DMS 273 treated with DMSO at 0.1 percent for 48 hours (cell line): ENCODE results near the gene PC.
"Not testable (repeated sequence)": the region's sequence is repeated elsewhere in the genome, so short reads cannot be mapped to it uniquely, and the experiment has no call there.

Source experiments
- DNase-seq: peaks from one replicate; lab custom pipeline; 2025; lab: John Stamatoyannopoulos, UW

The PC gene

DNA sequence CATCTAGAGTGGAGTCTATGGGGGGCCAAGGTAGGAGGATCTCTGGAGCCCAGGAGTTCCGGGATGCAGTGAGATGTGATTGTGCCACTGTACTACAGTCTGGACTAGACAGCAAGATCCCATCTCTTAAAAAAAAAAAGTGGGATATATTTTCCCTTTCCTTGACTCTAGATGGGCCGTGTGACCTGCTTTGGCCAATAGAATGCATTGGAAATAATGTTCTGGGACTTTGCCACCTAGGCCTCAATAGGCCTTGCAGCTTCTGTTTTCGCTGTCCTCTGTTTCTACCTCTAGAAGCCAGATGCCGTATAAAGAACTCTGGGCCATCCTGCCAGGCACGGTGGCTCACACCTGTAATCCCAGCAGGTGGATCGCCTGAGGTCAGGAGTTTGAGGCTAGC lies 20.5 kb upstream of the PC start:
- no peak for DNase-seq

GRCh38 chr11:66978229-66978628 lies 20.0 kb upstream of the PC start:
- DNase-seq = no peak

DNA sequence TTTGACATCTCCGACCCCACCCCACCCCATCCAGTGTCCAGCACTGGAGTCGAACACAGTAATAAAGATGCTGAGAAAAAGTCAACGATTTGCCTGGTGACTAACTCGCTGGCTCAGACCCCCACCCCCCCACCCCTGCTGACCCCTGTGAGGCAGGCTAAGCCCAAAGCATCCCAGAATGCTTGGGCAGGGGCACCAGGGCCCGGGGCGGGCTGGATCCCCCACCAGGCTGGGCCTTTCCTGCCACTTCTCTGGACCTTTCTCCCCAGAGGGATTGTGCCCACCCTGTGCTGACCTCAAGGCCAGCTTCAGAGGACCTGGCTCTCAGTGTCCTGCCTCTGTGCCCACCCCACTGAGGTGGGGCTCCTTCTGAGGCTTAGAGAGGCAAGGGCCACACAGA lies 18.7 kb upstream of the PC start:
- no peak for DNase-seq

- no peak for DNase-seq
Observed at GRCh38 chr11:66976028-66976467, 17.9 kb upstream of the PC start.

GRCh38 chr11:66975405-66976027 lies 17.3 kb upstream of the PC start:
- no peak for DNase-seq

- no peak for DNase-seq
Observed at GRCh38 chr11:66974724-66975404, 16.7 kb upstream of the PC start, which contains the start of gene C11orf86. Gene C11orf86, plus strand, starts transcription at chr11:66975304. Its CDS starts 59 bp downstream, at chr11:66975363.

DNA sequence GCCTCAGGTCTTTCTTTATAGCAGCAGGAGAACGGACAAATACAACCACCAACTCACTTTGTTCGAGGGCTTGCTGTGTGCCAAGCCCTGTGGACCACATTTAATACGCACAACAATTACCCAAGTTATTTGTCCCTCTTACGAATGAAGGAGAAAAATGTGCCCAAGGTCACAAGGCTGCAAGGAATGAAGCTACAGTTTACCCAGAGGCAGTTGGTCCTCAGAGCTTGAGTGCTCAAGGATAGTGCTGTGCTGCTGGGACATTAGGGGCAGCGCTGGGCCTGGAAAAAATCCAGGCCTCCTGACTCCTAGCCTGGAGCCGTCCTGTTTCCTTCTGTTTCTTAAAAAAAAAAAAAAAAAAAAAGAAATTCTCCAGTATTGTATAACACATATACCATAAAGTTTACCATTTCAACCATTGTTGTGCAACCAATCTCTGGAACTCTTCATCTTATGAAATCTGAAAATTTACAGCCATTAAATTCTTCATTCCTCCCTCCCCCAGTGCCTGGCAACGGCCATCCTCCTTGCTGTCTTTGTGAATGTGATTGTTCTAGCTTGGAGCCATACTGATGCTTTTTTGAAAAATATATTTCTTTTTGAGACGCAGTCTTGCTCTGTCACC lies 15.9 kb upstream of the PC start:
- DNase-seq = no peak

- no peak for DNase-seq
Observed at GRCh38 chr11:66971488-66971887, 13.3 kb upstream of the PC start.

DNA sequence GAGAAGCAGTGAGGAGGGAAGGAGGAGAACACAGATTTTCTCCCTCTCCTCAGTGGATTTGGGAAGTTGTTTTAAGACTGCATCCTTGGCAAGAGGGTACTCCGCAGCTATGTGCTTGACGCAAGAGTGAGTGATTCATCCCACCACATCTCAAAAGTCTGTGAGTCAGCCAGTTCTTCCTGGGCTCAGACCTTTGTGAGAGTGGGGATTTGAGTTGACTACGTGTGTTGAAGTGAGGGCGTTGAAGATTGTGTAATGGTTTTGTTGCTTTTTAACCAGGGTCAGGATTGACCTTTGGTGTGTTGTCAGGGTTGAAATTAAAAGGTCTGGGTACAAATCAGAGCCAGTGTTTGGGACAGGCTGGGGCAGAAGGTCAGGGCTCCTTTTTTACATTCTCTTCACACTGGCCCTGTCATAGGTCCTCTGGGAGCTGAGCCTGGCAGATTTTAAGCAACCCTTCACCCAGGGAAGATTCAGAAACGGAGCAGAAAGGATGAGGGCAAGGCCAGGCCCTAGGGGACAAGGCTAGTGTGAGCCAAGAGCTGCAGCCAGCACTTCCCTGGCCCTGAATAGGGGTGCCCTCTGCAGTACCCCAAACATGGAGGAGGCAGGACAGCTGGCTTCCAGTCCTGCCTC lies 12.7 kb upstream of the PC start:
- DNase-seq = no peak

GRCh38 chr11:66970371-66970806 lies 12.2 kb upstream of the PC start:
- DNase-seq = no peak

- DNase-seq = no peak
Observed at GRCh38 chr11:66969584-66970225, 11.5 kb upstream of the PC start.

- DNase-seq = no peak
Observed at GRCh38 chr11:66967670-66968425, 9.7 kb upstream of the PC start.

DNA sequence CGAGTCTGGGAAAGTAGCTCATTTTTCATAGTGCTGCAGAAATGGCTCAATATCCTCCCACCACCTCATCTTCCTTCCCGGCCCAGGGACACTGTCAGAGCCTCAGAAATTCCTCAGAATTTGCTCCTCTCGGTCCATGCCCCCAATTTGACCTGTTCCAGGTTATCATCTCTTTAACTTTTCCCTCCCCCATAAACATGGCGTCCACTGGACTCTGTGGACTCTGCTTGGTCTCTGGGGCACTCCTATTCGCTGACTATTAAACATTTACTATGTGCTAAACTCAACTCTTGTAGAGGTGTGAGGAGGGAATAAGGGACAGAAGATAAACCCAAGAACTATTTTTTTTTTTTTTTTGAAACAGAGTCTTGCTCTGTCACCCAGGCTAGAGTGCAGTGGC lies 8.2 kb upstream of the PC start:
- no peak for DNase-seq

DNA sequence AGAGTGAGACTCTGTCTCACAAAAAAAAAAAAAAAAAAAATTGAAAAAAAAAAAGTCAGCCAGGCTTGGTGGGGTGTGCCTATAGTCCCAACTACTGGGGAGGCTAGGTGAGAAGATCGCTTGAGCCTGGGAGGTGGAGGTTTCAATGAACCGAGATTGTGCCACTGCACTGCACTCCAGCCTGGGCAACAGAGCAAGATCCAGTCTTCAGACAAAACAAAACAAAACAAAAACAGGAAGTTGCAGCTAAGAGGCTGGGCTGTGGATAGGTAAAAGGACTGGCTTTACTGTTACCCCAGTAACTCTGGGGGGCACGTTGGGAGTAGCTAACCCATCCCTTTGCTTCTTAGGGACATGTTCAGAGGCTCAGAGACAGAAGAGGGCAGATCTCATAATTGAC lies 6.3 kb upstream of the PC start:
- no peak for DNase-seq

- no peak for DNase-seq
Observed at GRCh38 chr11:66962801-66963200, 4.6 kb upstream of the PC start.

- no peak for DNase-seq
Observed at GRCh38 chr11:66962247-66962646, 4.1 kb upstream of the PC start.

- DNase-seq = not testable (repeated sequence)
Observed at GRCh38 chr11:66961691-66962213, 3.6 kb upstream of the PC start.

- DNase-seq = no peak
Observed at GRCh38 chr11:66958956-66959274, 732 bp upstream of the PC start.

GRCh38 chr11:66957971-66958231 lies 282 bp downstream of the PC start:
- DNase-seq = no peak

DNA sequence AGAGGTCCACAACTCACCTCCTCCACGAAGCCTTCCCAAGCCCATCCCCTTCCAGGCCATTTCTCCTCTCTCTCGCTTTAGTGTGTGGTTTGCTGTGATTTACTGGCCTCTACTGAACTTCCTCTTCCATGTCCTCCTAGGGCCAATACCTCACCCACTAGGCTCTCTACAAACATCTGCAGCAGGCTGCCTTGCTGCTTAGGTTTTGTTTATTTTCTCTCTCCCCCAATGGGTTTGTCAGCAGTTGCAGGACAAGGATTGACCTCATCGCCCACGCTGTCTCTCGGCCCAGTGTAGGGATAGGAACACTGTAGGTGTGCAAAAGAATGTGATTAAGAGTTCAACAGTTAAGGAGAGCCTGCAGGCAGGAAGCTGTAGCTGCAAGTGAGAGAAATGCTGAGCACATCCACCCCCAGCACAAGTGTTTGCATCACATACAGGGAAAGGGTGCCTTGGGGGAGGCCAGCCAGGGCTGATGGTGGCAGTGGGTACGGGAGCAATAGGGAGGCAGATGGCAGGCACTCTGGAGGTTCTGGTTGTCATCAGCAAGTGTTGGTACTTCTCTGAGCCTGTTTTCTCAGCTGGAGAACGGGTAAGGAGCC lies 1.4 kb downstream of the PC start:
- no peak for DNase-seq

DNA sequence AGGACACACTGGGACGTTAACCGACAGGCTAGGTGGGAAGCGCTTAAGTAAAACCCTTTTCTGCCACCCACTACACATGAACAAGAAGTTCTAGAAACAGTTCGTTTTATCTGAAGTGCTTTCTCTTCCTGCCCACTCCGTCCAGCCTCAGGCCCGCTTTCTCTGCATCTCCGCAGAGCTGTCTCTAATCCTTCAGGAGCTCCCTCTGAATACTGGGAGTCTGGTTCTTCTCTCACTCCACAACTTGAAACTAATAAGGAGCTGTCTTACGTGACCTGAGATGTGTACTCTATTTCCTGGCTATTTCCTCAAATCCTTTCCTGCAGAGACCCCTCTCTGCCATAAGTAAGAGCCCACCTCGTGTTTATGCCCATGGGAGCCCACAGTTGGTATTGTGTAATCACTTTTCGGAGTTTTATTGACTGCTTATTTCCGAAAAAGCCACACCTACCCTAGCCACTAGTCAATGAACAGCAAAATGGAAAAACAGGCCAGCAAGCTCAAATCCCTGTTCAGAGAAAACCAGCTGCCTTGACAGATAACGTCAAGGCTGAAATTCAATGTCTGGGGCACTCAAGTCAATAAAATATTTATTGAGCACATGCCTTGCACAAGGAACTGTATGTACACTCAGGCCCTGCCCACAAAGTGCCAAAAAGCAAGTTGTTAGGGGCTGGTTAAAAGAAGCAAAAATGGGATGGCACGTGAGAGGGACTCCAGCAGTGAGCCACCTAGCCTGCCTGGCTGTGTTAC lies 4.9 kb downstream of the PC start:
- DNase-seq = no peak
